ENCODE results near the gene RFX1. TPM values are rescaled to one million over a fixed set of nuclear protein-coding genes. Genes with fewer than 3 reads are reported as not detected.

The RFX1 gene
- total RNA-seq, 2 experiments from 2014 or later = 4.4 to 17.4 TPM

DNA sequence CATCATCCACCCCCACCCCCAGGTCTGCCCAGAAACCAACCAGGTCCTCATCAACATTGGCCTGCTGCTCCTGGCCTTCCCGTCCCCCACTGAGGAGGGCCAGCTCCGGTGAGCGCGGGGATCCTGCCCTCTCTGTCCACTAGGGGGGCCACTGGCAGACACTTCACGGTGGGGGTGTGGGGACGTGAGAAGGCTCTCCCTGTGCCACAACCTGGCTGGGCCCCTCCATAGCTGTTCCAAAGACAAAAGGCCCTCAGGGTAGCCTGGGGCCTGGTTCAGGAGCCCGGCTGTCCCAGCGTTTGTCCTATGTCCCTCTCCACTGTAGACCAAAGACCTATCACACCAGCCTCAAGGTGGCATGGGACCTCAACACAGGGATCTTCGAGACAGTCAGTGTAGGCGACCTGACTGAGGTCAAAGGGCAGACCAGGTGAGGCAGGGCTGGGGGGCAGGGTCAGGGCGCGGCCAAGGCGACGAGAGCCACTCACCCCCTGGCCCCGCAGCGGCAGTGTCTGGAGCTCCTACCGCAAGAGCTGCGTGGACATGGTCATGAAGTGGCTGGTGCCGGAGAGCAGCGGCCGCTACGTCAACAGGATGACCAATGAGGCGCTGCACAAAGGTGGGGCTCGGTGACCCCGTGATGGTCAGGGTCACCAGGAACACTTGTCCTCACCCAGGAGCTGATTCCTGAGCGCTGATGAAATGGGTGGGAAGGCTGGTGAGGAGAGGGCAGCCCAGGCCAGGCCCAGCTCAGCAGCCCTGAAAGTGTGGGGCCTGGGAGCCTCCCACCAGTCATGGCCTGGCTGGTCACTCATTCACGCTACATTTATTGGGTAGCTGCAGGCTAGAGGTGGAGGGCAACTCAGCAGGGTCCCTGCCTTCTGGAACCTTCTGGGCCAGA lies 45.9 kb downstream of the RFX1 start:
- no peak for DNase-seq (ENCODE audit: low spot score)
- Histone ChIP-seq H3K36me3 (ENCODE audit: insufficient read depth, low read length) (peaks cover 75% of the 10 kb centered on the region), H2AFZ (ENCODE audit: low read length) (no peak overlapping the region), H3K9me2 (ENCODE audit: insufficient read depth, low read length) (no peaks in the 10 kb centered on the region), H3K4me2 (ENCODE audit: low read length) (no peak overlapping the region), H3K9me3 (ENCODE audit: low read length) (no peaks in the 10 kb centered on the region), H3K4me3 (ENCODE audit: low read depth, low read length, poor library complexity, severe bottlenecking) (no peak overlapping the region), H3K4me1 (ENCODE audit: insufficient read depth, low read length, poor library complexity, severe bottlenecking) (no peaks in the 10 kb centered on the region), H3K27ac (ENCODE audit: low read depth, low read length, poor library complexity, severe bottlenecking) (no peak overlapping the region), H4K20me1 (ENCODE audit: insufficient read depth, low read length) (no peaks in the 10 kb centered on the region), H3K79me2 (ENCODE audit: insufficient read depth, low read depth, low read length) (no peaks in the 10 kb centered on the region)
- CTCF ChIA-PET (ENCODE audit: unreplicated experiment) = interaction anchor here (0.5 kb wide), 1 partner anchor 46 kb away, joined by 3 read pairs; the partner anchor contains the start of gene RFX1
- intact Hi-C loops (cut with micrococcal nuclease; ENCODE audit: unreplicated experiment) = no loop called here
- BruUV-seq (replicated peaks) = no TSS peak
- POLR2A ChIA-PET = interaction anchor here (0.6 kb wide), 1 partner anchor 38 kb away, joined by 3 read pairs; no protein-coding TSS in a partner anchor
- TF ChIP-seq, protein P1, sequence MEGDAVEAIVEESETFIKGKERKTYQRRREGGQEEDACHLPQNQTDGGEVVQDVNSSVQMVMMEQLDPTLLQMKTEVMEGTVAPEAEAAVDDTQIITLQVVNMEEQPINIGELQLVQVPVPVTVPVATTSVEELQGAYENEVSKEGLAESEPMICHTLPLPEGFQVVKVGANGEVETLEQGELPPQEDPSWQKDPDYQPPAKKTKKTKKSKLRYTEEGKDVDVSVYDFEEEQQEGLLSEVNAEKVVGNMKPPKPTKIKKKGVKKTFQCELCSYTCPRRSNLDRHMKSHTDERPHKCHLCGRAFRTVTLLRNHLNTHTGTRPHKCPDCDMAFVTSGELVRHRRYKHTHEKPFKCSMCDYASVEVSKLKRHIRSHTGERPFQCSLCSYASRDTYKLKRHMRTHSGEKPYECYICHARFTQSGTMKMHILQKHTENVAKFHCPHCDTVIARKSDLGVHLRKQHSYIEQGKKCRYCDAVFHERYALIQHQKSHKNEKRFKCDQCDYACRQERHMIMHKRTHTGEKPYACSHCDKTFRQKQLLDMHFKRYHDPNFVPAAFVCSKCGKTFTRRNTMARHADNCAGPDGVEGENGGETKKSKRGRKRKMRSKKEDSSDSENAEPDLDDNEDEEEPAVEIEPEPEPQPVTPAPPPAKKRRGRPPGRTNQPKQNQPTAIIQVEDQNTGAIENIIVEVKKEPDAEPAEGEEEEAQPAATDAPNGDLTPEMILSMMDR (conservative IDR thresholded peaks at IDR 0.05; ENCODE audit: low read length) = peak; percentile 43; the same call in 1 of the 2 replicates
- TF ChIP-seq EZH2phosphoT487 (IDR thresholded peaks at IDR 0.05; ENCODE audit: borderline replicate concordance, low read depth, low read length) = no peak

DNA sequence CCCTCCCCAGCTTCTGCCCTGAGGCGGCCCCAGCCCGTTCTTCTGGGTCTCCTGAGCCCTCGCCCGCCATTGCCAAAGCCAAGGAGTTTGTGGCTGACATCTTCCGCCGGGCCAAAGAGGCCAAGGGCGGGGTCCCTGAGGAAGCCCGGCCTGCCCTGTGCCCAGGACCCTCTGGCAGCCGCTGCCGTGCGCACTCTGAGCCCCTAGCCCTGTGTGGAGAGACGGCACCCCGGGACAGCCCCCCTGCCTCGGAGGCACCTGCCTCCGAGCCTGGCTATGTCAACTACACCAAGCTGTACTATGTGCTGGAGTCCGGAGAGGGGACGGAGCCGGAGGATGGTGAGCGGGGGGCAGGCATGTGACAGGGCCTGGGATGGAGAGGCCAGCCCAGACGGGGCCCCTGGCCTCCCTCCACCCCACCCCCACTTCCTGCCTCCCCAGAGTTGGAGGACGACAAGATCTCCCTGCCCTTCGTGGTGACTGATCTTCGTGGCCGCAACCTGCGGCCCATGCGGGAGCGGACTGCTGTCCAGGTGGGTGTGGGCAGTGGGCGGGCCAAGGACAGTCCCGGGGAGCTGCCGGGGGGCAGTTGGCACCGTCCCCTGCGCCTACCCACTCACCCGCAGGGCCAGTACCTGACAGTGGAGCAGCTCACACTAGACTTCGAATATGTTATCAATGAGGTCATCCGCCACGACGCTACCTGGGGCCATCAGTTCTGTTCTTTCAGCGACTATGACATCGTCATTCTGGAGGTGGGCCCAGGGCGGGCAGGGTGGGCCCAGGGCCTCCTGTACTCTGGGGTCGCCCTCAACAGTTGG lies 46.8 kb downstream of the RFX1 start:
- intact Hi-C loops (cut with micrococcal nuclease; ENCODE audit: unreplicated experiment) = no loop called here
- CTCF ChIA-PET (ENCODE audit: unreplicated experiment) = no interaction called here
- H3K9me3 ChIP-seq (ENCODE audit: low read length) = no peaks in the 10 kb centered on the region
- no peaks in the 10 kb centered on the region for H4K20me1 ChIP-seq (ENCODE audit: insufficient read depth, low read length)
- no peak for DNase-seq (ENCODE audit: low spot score)
- H3K79me2 ChIP-seq (ENCODE audit: insufficient read depth, low read depth, low read length) = no peaks in the 10 kb centered on the region; the same call in 1 of the 2 replicates
- no peak overlapping the region for H3K4me2 ChIP-seq (ENCODE audit: low read length)
- TSS peak; percentile 62 for BruUV-seq (replicated peaks)
- POLR2A ChIA-PET = no interaction called here
- H3K4me1 ChIP-seq (ENCODE audit: insufficient read depth, low read length, poor library complexity, severe bottlenecking) = no peaks in the 10 kb centered on the region
- no peaks in the 10 kb centered on the region for H3K9me2 ChIP-seq (ENCODE audit: insufficient read depth, low read length)
- no peak overlapping the region for H3K4me3 ChIP-seq (ENCODE audit: low read depth, low read length, poor library complexity, severe bottlenecking)
- H3K36me3 ChIP-seq (ENCODE audit: insufficient read depth, low read length) = peaks cover 77% of the 10 kb centered on the region
- TF ChIP-seq, protein P1 (conservative IDR thresholded peaks at IDR 0.05; ENCODE audit: low read length) = no peak
- TF ChIP-seq EZH2phosphoT487 (IDR thresholded peaks at IDR 0.05; ENCODE audit: borderline replicate concordance, low read depth, low read length) = no peak
- no peak overlapping the region for H2AFZ ChIP-seq (ENCODE audit: low read length)
- no peak overlapping the region for H3K27ac ChIP-seq (ENCODE audit: low read depth, low read length, poor library complexity, severe bottlenecking)

Measured in OCI-LY7 (cell line).